Endothelial cell of umbilical vein (primary cell): ENCODE results near the gene SGPL1. TPM values are rescaled to one million over a fixed set of nuclear protein-coding genes. Genes with fewer than 3 reads are reported as not detected.
"Not testable (repeated sequence)": the region's sequence is repeated elsewhere in the genome, so short reads cannot be mapped to it uniquely, and the experiment has no call there.

ENCODE experiments used
- BruUV-seq: library from RNA; stranded (reverse); fragments of 400-500 nt; replicated peaks from 2 replicates; lab custom pipeline; 2021; lab: Mats Ljungman, UMichigan
- CTCF ChIA-PET: fragments of 300-600, 350-600 bp; sonication (Branson Sonifier 250); formaldehyde crosslinking; loops from one replicate; lab custom pipeline; 2021; ENCODE audit warnings: antibody characterized with exemption, inconsistent platforms; lab: Charles Lee
- POLR2A ChIA-PET: fragments of 300-600, 350-600 bp; sonication (Branson Sonifier 250); formaldehyde crosslinking; loops from one replicate; lab custom pipeline; 2021; ENCODE audit warnings: antibody characterized with exemption, inconsistent platforms; lab: Charles Lee
- DNase-seq: peaks from one replicate; pipeline ENCODE4 v3.0.0-alpha.2; 2011; ENCODE audit warnings: low read depth, low spot score
- FAIRE-seq: peaks from 2 replicates; lab custom pipeline; 2011; peaks lifted over from hg19 to GRCh38; lab: Jason Lieb, UNC
- H2AFZ ChIP-seq: 2 replicates; pipeline ENCODE4 v1.6.0; 2012; ENCODE audit warnings: low read depth, low read length, control low read depth, inconsistent platforms
- H3K27ac ChIP-seq: 2 replicates; pipeline ENCODE4 v1.5.1; 2011; ENCODE audit warnings: low read depth, mild to moderate bottlenecking, control low read depth, low read length, moderate library complexity; ENCODE audit not compliant: insufficient read depth
- H3K27me3 ChIP-seq, 2 experiments: 2 replicates each; pipeline versions ENCODE4 v1.6.0 to v1.6.1; 2011; ENCODE audit warnings: low read length in 2 of 2, mixed read lengths in 1 of 2; ENCODE audit not compliant: control insufficient read depth in 2 of 2, insufficient read depth in 2 of 2
- H3K36me3 ChIP-seq, 2 experiments: 2 replicates in 1 of 2; 3 replicates in 1 of 2; pipeline ENCODE4 v1.5.1; 2011; ENCODE audit warnings: low read length in 2 of 2, mild to moderate bottlenecking in 1 of 2, moderate library complexity in 1 of 2; ENCODE audit not compliant: control insufficient read depth in 2 of 2, insufficient read depth in 2 of 2; ENCODE audit errors: extremely low read depth in 1 of 2
- H3K4me1 ChIP-seq: 3 replicates; pipeline ENCODE4 v1.5.1; 2011; ENCODE audit warnings: mild to moderate bottlenecking, low read length; ENCODE audit not compliant: control insufficient read depth, insufficient read depth; ENCODE audit errors: extremely low read depth
- H3K4me2 ChIP-seq: 2 replicates; pipeline ENCODE4 v1.6.1; 2011; ENCODE audit warnings: low read length, control low read depth, mixed read lengths; ENCODE audit not compliant: insufficient read depth
- H3K4me3 ChIP-seq, 3 experiments: fragments of 200-600 bp in 1 of 3; sonication (generic), shearing (Covaris generic) in 1 of 3; replicated peaks in 1 of 3; 2 replicates each; pipeline ENCODE4 v1.5.1; 2011 to 2016; ENCODE audit warnings: control low read depth in 3 of 3, low read length in 3 of 3, mild to moderate bottlenecking in 2 of 3, inconsistent platforms in 1 of 3, low read depth in 1 of 3, moderate library complexity in 1 of 3; ENCODE audit not compliant: insufficient read depth in 1 of 3
- H3K79me2 ChIP-seq: 2 replicates; pipeline ENCODE4 v1.6.0; 2012; ENCODE audit warnings: low read length, inconsistent platforms; ENCODE audit not compliant: control insufficient read depth, insufficient read depth
- H3K9ac ChIP-seq: replicated peaks from 2 replicates; pipeline ENCODE3; 2011; ENCODE audit warnings: low read length, control low read depth; ENCODE audit not compliant: insufficient read depth; ENCODE audit errors: extremely low read depth
- H3K9me1 ChIP-seq: replicated peaks from 3 replicates; pipeline ENCODE4 v1.6.0; 2011; ENCODE audit warnings: mild to moderate bottlenecking, low read length; ENCODE audit not compliant: control insufficient read depth, insufficient read depth; ENCODE audit errors: extremely low read depth
- H3K9me3 ChIP-seq: replicated peaks from 2 replicates; pipeline ENCODE4 v1.5.1; 2012; ENCODE audit warnings: low read length, inconsistent platforms; ENCODE audit not compliant: control insufficient read depth, insufficient read depth
- H4K20me1 ChIP-seq: replicated peaks from 2 replicates; pipeline ENCODE3; 2011; ENCODE audit warnings: mild to moderate bottlenecking, low read length; ENCODE audit not compliant: control insufficient read depth, insufficient read depth; ENCODE audit errors: extremely low read depth
- EZH2 ChIP-seq: IDR thresholded peaks from 2 replicates; pipeline ENCODE4 v1.6.1; 2012; ENCODE audit warnings: borderline replicate concordance, low read depth, mild to moderate bottlenecking, moderate library complexity, low read length, inconsistent platforms; ENCODE audit not compliant: severe bottlenecking
- FOS ChIP-seq: IDR thresholded peaks from 2 replicates; pipeline ENCODE4 v1.6.1; 2011; ENCODE audit warnings: mild to moderate bottlenecking, low read length, moderate library complexity, borderline replicate concordance; ENCODE audit not compliant: insufficient read depth
- GATA2 ChIP-seq: IDR thresholded peaks from 2 replicates; pipeline ENCODE4 v1.7.0; 2011; ENCODE audit warnings: low read depth, mild to moderate bottlenecking, moderate library complexity, mixed read lengths, low read length; ENCODE audit not compliant: insufficient read length, insufficient read depth
- JUN ChIP-seq: IDR thresholded peaks from 2 replicates; pipeline ENCODE4 v1.6.1; 2011; ENCODE audit warnings: borderline replicate concordance, low read depth; ENCODE audit not compliant: insufficient read length, insufficient read depth
- MYC ChIP-seq: IDR thresholded peaks from one replicate; pipeline ENCODE4 v1.6.1; 2011; ENCODE audit warnings: mild to moderate bottlenecking, low read depth, low read length
- POLR2A ChIP-seq: IDR thresholded peaks from 2 replicates; pipeline ENCODE4 v1.6.1; 2012; ENCODE audit warnings: low read depth, mild to moderate bottlenecking, control low read depth, low read length
- dilution Hi-C: fragments of 300-500 bp; cut with MboI; formaldehyde crosslinking; loops from one replicate; pipeline ENCODE4 v1.15.0; 2019; ENCODE audit warnings: low sequenced_read_pairs; ENCODE audit not compliant: extremely low pct_ligation_motif_present
- intact Hi-C: fragments of 100-400 bp; cut with micrococcal nuclease; formaldehyde crosslinking; loops from one replicate; pipeline ENCODE4 v1.10.0; 2022
- polyA plus RNA-seq, 4 experiments: library from polyadenylated mRNA; depleted of rRNA in 3 of 4; stranded (reverse) in 3 of 4; unstranded in 1 of 4; fragments of >200 nt; gene quantifications; 2 replicates each; pipeline versions ENCODE4 v1.2.1 to v1.2.3, GENCODE V29; 2011 to 2012; ENCODE audit warnings: missing spikeins in 1 of 4
- total RNA-seq: library from RNA; stranded (reverse); gene quantifications from 2 replicates; pipeline ENCODE4 v1.2.3, GENCODE V29; 2021
- TF ChIP-seq, protein P1 (sequence below): IDR thresholded peaks from 2 replicates; pipeline ENCODE4 v1.6.1; 2011; ENCODE audit not compliant: insufficient read depth, insufficient read length
- TF ChIP-seq, protein P2 (sequence below), 2 donors: IDR thresholded peaks; 1 replicate in 1 of 2; 2 replicates in 1 of 2; pipeline ENCODE4 v1.5.1; 2011; ENCODE audit warnings: low read length in 2 of 2, mild to moderate bottlenecking in 2 of 2, moderate library complexity in 2 of 2, control low read depth in 1 of 2, inconsistent platforms in 1 of 2, low read depth in 1 of 2; ENCODE audit not compliant: insufficient read depth in 1 of 2; ENCODE audit errors: extremely low read depth in 1 of 2

Gene SGPL1
- total and polyA plus RNA-seq, 2 donors (not counting 3 experiments of a cell fraction or from before 2014, with no cell fraction given) = 11.4 to 25.2 TPM

DNA sequence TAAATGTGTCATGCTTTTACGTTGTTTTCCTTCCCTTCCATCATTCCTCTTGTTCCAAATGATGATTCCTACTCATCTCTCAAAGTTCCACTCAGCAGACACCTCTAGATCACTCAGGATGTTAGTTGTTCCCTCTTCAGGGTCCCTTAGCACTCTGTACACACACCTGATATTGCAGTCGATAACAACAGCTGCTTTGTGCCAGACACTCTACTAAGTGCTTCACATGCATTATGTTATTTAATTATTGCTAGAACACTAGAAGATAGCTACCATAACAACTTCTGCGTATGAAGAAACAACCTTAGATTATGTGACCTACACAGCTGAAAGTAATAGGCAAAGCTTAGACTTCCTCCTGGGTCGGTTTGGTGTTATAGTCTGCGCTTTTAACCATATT is 43.0 kb downstream of the SGPL1 start:
- TF ChIP-seq EZH2 (no peak), GATA2 (no peak), FOS (no peak), MYC (no peak), JUN (no peak), POLR2A (no peak)
- TF ChIP-seq, protein P1, sequence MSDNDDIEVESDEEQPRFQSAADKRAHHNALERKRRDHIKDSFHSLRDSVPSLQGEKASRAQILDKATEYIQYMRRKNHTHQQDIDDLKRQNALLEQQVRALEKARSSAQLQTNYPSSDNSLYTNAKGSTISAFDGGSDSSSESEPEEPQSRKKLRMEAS = no peak
- TF ChIP-seq, protein P2, sequence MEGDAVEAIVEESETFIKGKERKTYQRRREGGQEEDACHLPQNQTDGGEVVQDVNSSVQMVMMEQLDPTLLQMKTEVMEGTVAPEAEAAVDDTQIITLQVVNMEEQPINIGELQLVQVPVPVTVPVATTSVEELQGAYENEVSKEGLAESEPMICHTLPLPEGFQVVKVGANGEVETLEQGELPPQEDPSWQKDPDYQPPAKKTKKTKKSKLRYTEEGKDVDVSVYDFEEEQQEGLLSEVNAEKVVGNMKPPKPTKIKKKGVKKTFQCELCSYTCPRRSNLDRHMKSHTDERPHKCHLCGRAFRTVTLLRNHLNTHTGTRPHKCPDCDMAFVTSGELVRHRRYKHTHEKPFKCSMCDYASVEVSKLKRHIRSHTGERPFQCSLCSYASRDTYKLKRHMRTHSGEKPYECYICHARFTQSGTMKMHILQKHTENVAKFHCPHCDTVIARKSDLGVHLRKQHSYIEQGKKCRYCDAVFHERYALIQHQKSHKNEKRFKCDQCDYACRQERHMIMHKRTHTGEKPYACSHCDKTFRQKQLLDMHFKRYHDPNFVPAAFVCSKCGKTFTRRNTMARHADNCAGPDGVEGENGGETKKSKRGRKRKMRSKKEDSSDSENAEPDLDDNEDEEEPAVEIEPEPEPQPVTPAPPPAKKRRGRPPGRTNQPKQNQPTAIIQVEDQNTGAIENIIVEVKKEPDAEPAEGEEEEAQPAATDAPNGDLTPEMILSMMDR (IDR thresholded peaks at IDR 0.05; ENCODE audit: extremely low read depth in 1 of 2, insufficient read depth in 1 of 2, low read depth in 1 of 2, low read length in 2 of 2) = no peak
- dilution Hi-C loops (no loop called here), intact Hi-C loops (no loop called here)
- no peak for FAIRE-seq
- BruUV-seq = no TSS peak
- Histone ChIP-seq H3K4me1 (no peaks in the 10 kb centered on the region), H3K27ac (no peak overlapping the region), H4K20me1 (no peaks in the 10 kb centered on the region), H3K27me3 (no peaks in the 10 kb centered on the region), H2AFZ (no peak overlapping the region), H3K36me3 (peaks cover 8 to 9% of the 10 kb centered on the region in 2 experiments), H3K4me2 (no peak overlapping the region), H3K9ac (no peak overlapping the region), H3K79me2 (no peaks in the 10 kb centered on the region), H3K9me3 (no peaks in the 10 kb centered on the region), H3K4me3 (no peak overlapping the region), H3K9me1 (no peaks in the 10 kb centered on the region)
- ChIA-PET POLR2A (interaction anchor here (0.7 kb wide), 1 partner anchor 12 kb away, joined by 3 read pairs; no protein-coding TSS in a partner anchor), CTCF (interaction anchor here (1.4 kb wide), 1 partner anchor 20 kb away, joined by 3 read pairs; no protein-coding TSS in a partner anchor)
- no peak for DNase-seq

GRCh38 chr10:70861495-70862197 is 45.9 kb downstream of the SGPL1 start:
- H3K9me3 ChIP-seq, POLR2A ChIA-PET, H3K9me1 ChIP-seq, BruUV-seq, H3K27ac ChIP-seq, H3K79me2 ChIP-seq, H3K4me3 ChIP-seq, H3K27me3 ChIP-seq, H3K4me2 ChIP-seq, H3K4me1 ChIP-seq, H2AFZ ChIP-seq, DNase-seq, H3K9ac ChIP-seq, H3K36me3 ChIP-seq, H4K20me1 ChIP-seq, dilution Hi-C loops, intact Hi-C loops, FAIRE-seq: not testable (repeated sequence)
- CTCF ChIA-PET = interaction anchor here (1.8 kb wide), 1 partner anchor 8 kb away, joined by 4 read pairs; no protein-coding TSS in a partner anchor
